HepG2 (cell line): ENCODE data around the gene CNNM3. TPM values are rescaled to one million over a fixed set of nuclear protein-coding genes. Genes with fewer than 3 reads are reported as not detected.

Source experiments
- ARNT2 ChIP-seq: sonication (generic); formaldehyde crosslinking; IDR thresholded peaks from 2 replicates; pipeline ENCODE4 v1.8.0; 2022; ENCODE audit warnings: mild to moderate bottlenecking, low read depth, missing genetic modification reagents, moderate library complexity
- ATRX ChIP-seq: sonication (generic); formaldehyde crosslinking; IDR thresholded peaks from 2 replicates; pipeline ENCODE4 v1.4.0; 2020; ENCODE audit warnings: missing genetic modification reagents, borderline replicate concordance
- FOXK1 ChIP-seq: sonication (generic); formaldehyde crosslinking; IDR thresholded peaks from 2 replicates; pipeline ENCODE4 v1.4.0; 2020; ENCODE audit warnings: low read depth, missing genetic modification reagents, borderline replicate concordance
- JUND ChIP-seq: sonication (generic); formaldehyde crosslinking; IDR thresholded peaks from 2 replicates; pipeline ENCODE4 v1.8.0; 2022; ENCODE audit warnings: mild to moderate bottlenecking, missing genetic modification reagents
- KDM5B ChIP-seq: sonication (generic); formaldehyde crosslinking; IDR thresholded peaks from 2 replicates; pipeline ENCODE4 v1.4.0; 2020; ENCODE audit warnings: missing genetic modification reagents, mild to moderate bottlenecking, borderline replicate concordance
- KLF11 ChIP-seq: IDR thresholded peaks from 2 replicates; pipeline ENCODE4 v1.6.1; 2016; ENCODE audit warnings: missing compliant biosample characterization
- MIER3 ChIP-seq: IDR thresholded peaks from 2 replicates; pipeline ENCODE4 v1.6.1; 2016; ENCODE audit warnings: missing compliant biosample characterization, borderline replicate concordance
- MTA3 ChIP-seq: sonication (generic); formaldehyde crosslinking; IDR thresholded peaks from 2 replicates; pipeline ENCODE4 v1.4.0; 2020; ENCODE audit warnings: missing genetic modification reagents
- MTERF4 ChIP-seq: sonication (generic); formaldehyde crosslinking; IDR thresholded peaks from 2 replicates; pipeline ENCODE4 v1.8.0; 2023; ENCODE audit warnings: mild to moderate bottlenecking, missing genetic modification reagents
- PAWR ChIP-seq: sonication (generic); formaldehyde crosslinking; IDR thresholded peaks from 2 replicates; pipeline ENCODE4 v1.4.0; 2020; ENCODE audit warnings: missing genetic modification reagents, mild to moderate bottlenecking, borderline replicate concordance
- RBAK ChIP-seq: sonication (generic); formaldehyde crosslinking; IDR thresholded peaks from 2 replicates; pipeline ENCODE4 v1.5.1; 2020; ENCODE audit warnings: mild to moderate bottlenecking, missing genetic modification reagents
- RBFOX2 ChIP-seq: fragments of 200-400 bp; formaldehyde crosslinking; IDR thresholded peaks from 2 replicates; pipeline ENCODE4 v1.6.1; 2017; ENCODE audit warnings: low read depth, mild to moderate bottlenecking, low read length
- REXO4 ChIP-seq: sonication (generic); formaldehyde crosslinking; IDR thresholded peaks from 2 replicates; pipeline ENCODE4 v1.8.0; 2022; ENCODE audit warnings: missing genetic modification reagents, mild to moderate bottlenecking, borderline replicate concordance
- RFX3 ChIP-seq: IDR thresholded peaks from 2 replicates; pipeline ENCODE4 v1.6.1; 2016; ENCODE audit warnings: missing biosample characterization, missing genetic modification reagents
- SATB2 ChIP-seq: sonication (generic); formaldehyde crosslinking; IDR thresholded peaks from 2 replicates; pipeline ENCODE4 v1.5.0; 2020; ENCODE audit warnings: missing genetic modification reagents
- SMAD3 ChIP-seq: sonication (generic); formaldehyde crosslinking; IDR thresholded peaks from 2 replicates; pipeline ENCODE4 v1.4.0; 2020; ENCODE audit warnings: missing genetic modification reagents
- ZKSCAN8 ChIP-seq: IDR thresholded peaks from 2 replicates; pipeline ENCODE4 v1.6.1; 2016; ENCODE audit warnings: borderline replicate concordance, missing genetic modification reagents, missing compliant biosample characterization
- ZNF160 ChIP-seq: sonication (generic); formaldehyde crosslinking; IDR thresholded peaks from 2 replicates; pipeline ENCODE4 v1.8.0; 2022; ENCODE audit warnings: mild to moderate bottlenecking, inconsistent platforms, missing genetic modification reagents
- ZNF3 ChIP-seq: IDR thresholded peaks from 2 replicates; pipeline ENCODE4 v1.7.0; 2017; ENCODE audit warnings: inconsistent platforms
- ZNF761 ChIP-seq: sonication (generic); formaldehyde crosslinking; conservative IDR thresholded peaks from 2 replicates; pipeline ENCODE4 v1.4.0; 2020; ENCODE audit warnings: mild to moderate bottlenecking, missing genetic modification reagents
- ZNF841 ChIP-seq: sonication (generic); formaldehyde crosslinking; IDR thresholded peaks from 2 replicates; pipeline ENCODE4 v1.8.1; 2023; ENCODE audit warnings: missing genetic modification reagents, borderline replicate concordance
- ZSCAN9 ChIP-seq: IDR thresholded peaks from 2 replicates; pipeline ENCODE4 v1.6.1; 2016; ENCODE audit warnings: borderline replicate concordance
- polyA plus RNA-seq, 8 experiments: library from polyadenylated mRNA; depleted of rRNA in 3 of 8; stranded (reverse) in 7 of 8; unstranded in 1 of 8; fragments of >200 nt; fragmentation: Illumina TruSeq in 4 of 8; extraction: Trizol in 4 of 8; gene quantifications; 2 replicates each; pipeline versions ENCODE4 v1.2.1 to v1.2.3, GENCODE V29; 2011 to 2016; ENCODE audit warnings: low read depth in 4 of 8, missing spikeins in 1 of 8, mixed read lengths in 1 of 8; ENCODE audit not compliant: insufficient read depth in 1 of 8
- total RNA-seq, 5 experiments: library from RNA; depleted of rRNA; stranded (reverse); fragments of >200 nt; fragmentation: Illumina TruSeq; extraction: Trizol; gene quantifications; 2 replicates each; pipeline ENCODE4 v1.2.3, GENCODE V29; 2016; ENCODE audit warnings: low read depth in 1 of 5
- TF ChIP-seq, protein P1 (sequence below): sonication (generic); formaldehyde crosslinking; IDR thresholded peaks from 2 replicates; pipeline ENCODE4 v1.4.0; 2020; ENCODE audit warnings: missing genetic modification reagents, borderline replicate concordance
- TF ChIP-seq, protein P2 (sequence below): IDR thresholded peaks from 2 replicates; pipeline ENCODE4 v1.6.1; 2016; ENCODE audit warnings: low read depth

CNNM3 gene
- total and polyA plus RNA-seq, 2 of the 13 experiments (the other 11 are each of a cell fraction or from before 2014, with no cell fraction given): 21.2 to 27.9 TPM

GRCh38 chr2:96857667-96858372 lies 41.8 kb downstream of the CNNM3 start, which contains the start of gene ANKRD39 (continued):
- TF ChIP-seq, protein P1, sequence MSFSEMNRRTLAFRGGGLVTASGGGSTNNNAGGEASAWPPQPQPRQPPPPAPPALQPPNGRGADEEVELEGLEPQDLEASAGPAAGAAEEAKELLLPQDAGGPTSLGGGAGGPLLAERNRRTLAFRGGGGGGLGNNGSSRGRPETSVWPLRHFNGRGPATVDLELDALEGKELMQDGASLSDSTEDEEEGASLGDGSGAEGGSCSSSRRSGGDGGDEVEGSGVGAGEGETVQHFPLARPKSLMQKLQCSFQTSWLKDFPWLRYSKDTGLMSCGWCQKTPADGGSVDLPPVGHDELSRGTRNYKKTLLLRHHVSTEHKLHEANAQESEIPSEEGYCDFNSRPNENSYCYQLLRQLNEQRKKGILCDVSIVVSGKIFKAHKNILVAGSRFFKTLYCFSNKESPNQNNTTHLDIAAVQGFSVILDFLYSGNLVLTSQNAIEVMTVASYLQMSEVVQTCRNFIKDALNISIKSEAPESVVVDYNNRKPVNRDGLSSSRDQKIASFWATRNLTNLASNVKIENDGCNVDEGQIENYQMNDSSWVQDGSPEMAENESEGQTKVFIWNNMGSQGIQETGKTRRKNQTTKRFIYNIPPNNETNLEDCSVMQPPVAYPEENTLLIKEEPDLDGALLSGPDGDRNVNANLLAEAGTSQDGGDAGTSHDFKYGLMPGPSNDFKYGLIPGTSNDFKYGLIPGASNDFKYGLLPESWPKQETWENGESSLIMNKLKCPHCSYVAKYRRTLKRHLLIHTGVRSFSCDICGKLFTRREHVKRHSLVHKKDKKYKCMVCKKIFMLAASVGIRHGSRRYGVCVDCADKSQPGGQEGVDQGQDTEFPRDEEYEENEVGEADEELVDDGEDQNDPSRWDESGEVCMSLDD (CRISPR knock-in tag): 0 out of 2 replicates have a peak, but pooled peaks have one; percentile 16
- TF ChIP-seq FOXK1 (CRISPR knock-in tag) (peak; percentile 96; the same call in 1 of the 2 replicates), MIER3 (CRISPR knock-in tag) (no peak), ZNF841 (CRISPR knock-in tag) (no peak), ZNF761 (peak; percentile 89), MTA3 (CRISPR knock-in tag) (0 out of 2 replicates have a peak, but pooled peaks have one; percentile 20), RBFOX2 (peak; percentile 91), KLF11 (peak; percentile 34; the same call in 1 of the 2 replicates), RBAK (no peak), SATB2 (CRISPR knock-in tag) (peak; percentile 74; the same call in 1 of the 2 replicates), RFX3 (CRISPR knock-in tag) (no peak), REXO4 (CRISPR knock-in tag) (peak; percentile 77; the same call in 1 of the 2 replicates), JUND (peak; percentile 48; the same call in 1 of the 2 replicates), ZNF160 (CRISPR knock-in tag) (0 out of 2 replicates have a peak, but pooled peaks have one; percentile 36), MTERF4 (CRISPR knock-in tag) (peak; percentile 95), PAWR (CRISPR knock-in tag) (0 out of 2 replicates have a peak, but pooled peaks have one; percentile 43), ZNF3 (no peak), ATRX (no peak), ARNT2 (peak; percentile 96), KDM5B (CRISPR knock-in tag) (peak; percentile 97), ZKSCAN8 (CRISPR knock-in tag) (peak; percentile 33; the same call in 1 of the 2 replicates), SMAD3 (CRISPR knock-in tag) (no peak), ZSCAN9 (peak; percentile 71; the same call in 1 of the 2 replicates)
- TF ChIP-seq, protein P2, sequence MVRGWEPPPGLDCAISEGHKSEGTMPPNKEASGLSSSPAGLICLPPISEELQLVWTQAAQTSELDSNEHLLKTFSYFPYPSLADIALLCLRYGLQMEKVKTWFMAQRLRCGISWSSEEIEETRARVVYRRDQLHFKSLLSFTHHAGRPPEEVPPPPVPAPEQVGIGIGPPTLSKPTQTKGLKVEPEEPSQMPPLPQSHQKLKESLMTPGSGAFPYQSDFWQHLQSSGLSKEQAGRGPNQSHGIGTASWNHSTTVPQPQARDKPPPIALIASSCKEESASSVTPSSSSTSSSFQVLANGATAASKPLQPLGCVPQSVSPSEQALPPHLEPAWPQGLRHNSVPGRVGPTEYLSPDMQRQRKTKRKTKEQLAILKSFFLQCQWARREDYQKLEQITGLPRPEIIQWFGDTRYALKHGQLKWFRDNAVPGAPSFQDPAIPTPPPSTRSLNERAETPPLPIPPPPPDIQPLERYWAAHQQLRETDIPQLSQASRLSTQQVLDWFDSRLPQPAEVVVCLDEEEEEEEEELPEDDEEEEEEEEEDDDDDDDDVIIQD (CRISPR knock-in tag): no peak; the same call in 1 of the 2 replicates
